Skin of body (tissue), 2 donors: Measurements from ENCODE around the gene KIAA0232. TPM values are rescaled to one million over a fixed set of nuclear protein-coding genes. Genes with fewer than 3 reads are reported as not detected.

Experiments
- DNase-seq: peaks from one replicate; lab custom pipeline; 2025; lab: John Stamatoyannopoulos, UW
- total RNA-seq: library from RNA; depleted of rRNA; stranded (reverse); fragments of >200 nt; gene quantifications from one replicate; pipeline ENCODE4 v1.2.3, GENCODE V29; 2014

Gene KIAA0232
- total RNA-seq, 1 donor from 2014 or later: 26.8 TPM

DNA sequence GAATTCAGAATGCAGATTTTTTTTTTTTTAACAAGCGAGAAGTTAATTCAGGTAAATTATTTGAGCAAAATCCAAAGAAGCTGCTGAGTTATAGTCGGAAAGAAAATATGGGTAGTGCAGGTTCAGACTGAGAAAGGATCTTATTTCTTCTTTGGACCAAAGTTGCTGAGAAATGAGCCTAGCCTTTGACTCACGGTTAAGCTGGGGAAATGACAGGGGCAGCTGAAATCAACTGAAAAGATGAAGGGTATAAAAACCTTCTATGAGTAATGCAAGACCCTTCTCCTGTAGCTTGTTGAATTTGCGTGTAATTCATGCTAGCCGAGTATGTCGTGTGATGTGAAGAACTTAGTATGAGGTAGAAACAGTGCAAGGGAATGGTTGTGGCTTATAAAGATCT lies 63.0 kb downstream of the KIAA0232 start:
- no peak for DNase-seq

DNA sequence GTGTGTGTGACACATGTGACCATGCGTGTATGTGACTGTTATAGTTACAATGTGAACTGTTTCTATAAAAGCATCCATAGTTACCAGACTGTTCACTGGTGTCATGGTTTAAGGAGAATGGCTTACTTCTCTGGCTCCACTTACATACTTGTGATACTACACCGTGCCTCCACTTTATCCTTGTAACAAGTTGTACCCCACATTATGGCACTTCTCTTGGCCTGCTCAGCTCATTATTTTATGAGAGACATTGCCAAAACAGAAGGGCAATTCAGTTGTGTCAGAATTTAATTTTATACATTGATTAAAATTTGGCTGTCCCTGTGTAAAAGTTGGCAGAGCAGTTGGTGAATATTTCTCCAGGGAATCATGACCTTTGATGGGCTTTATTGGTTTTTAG lies 64.7 kb downstream of the KIAA0232 start:
- no peak for DNase-seq

DNA sequence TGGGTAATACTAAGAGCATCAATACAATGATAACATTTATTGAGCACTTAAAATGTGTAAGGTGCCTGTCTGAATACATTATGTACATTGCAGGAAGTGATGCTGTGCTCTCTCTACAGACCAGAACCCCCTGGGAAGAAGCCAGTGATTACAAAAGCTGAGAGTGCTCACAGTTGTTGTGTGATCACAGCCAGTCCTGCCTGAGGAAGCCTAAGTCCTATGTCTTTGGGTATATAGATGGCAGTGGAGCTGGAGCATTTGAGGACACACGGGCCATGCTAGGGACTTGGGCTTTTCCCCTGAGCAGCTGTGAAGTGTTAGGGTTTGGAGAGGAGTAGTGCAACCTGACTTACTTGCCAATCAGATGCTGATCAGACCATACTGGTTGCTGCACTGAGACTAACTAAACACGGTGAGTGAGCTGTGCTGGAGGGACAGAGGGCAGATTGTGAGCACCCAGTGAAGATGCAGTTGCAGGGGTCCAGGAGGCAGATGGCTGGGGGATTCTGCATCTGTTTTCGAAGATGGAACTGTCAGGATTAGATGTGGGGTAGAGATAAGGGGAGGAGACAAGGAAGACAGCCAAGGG lies 66.3 kb downstream of the KIAA0232 start:
- DNase-seq: no peak

- DNase-seq: no peak
Observed at GRCh38 chr4:6849691-6850090, 67.2 kb downstream of the KIAA0232 start.

DNA sequence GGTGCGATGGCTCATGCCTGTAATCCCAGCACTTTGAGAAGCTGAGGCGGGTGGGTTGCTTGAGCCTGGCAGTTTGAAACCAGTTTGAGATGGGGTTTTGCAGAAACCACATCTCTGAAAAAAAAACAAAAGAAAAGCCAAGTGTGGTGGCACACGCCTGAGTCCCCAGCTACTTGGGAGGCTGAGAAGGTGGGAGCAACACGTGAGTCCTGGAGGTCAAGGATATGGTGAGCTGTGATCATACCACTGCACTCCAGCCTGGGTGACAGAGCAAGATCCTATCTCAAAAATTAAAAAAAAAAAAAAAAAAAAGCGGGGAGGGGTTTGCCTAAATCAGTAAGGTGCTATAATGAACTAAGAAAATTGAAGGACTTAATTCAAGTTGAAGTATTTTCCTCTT lies 68.9 kb downstream of the KIAA0232 start:
- DNase-seq: no peak

DNA sequence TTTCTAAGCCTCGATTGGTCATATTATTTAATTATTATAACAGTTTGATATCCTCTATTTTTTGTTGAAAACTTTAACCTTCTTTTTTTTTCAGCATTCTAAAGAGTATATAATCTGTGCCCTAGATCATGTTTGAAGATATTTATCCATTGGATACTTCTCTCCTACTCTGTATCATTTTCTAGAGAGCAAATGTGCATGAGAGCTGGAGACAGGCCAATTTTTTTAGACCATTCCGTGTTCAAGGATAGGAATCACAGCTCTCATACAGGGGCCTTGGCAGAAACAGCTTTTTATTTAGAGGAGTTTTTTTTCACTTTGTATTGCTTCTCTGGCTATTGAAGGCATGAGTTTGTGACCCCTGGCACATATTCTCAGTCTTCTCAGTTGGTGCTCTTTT lies 69.4 kb downstream of the KIAA0232 start:
- DNase-seq: no peak

- no peak for DNase-seq
Observed at GRCh38 chr4:6852582-6852981, 70.1 kb downstream of the KIAA0232 start.

GRCh38 chr4:6854098-6854744 lies 71.7 kb downstream of the KIAA0232 start:
- no peak for DNase-seq

GRCh38 chr4:6855692-6856297 lies 73.3 kb downstream of the KIAA0232 start:
- no peak for DNase-seq

- DNase-seq: no peak
Observed at GRCh38 chr4:6856391-6856790, 73.9 kb downstream of the KIAA0232 start.

DNA sequence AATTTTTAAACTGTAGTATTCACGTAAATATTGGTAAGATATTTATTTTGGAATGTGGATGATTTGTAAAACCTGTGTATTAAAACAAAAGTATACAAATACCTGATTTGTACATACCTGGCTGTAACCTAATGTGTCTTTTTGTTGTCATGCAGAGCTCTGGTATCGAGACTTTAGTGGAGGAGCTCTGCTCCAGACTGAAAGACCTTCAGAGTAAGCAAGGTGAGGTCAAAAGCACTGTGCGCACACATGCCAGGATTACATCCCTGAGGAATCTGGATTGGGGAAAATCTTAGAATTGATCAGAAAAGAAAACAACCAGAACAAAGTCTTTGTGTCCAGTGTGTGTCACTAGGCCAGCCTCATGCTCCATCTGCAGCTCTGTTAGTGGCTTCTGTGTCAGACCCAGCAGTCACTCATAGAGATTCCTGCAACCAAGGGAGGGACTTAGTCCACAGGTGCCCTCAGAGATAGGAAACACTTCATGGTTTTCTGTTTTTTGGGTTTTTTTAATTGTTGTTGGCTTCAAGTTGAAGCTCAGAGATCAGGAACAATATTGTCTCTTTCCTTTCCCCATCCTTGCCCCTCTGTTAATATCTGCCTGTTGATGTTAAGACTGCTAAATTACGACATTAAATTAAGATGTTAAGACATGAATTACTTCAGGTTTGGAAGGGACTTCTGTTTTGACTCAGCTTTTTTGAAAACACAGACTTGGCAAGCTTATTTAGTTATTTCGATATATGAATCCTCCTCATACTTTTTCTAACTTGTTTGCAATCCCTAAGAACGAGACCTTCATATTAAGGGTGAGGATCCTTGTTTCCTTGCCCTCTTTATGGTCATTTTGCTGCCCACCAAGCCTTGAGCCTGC lies 74.7 kb downstream of the KIAA0232 start:
- no peak for DNase-seq

- no peak for DNase-seq
Observed at GRCh38 chr4:6858997-6859396, 76.5 kb downstream of the KIAA0232 start.

- no peak for DNase-seq
Observed at GRCh38 chr4:6859543-6859942, 77.0 kb downstream of the KIAA0232 start.

GRCh38 chr4:6868386-6868785 lies 85.9 kb downstream of the KIAA0232 start:
- no peak for DNase-seq

- no peak for DNase-seq
Observed at GRCh38 chr4:6869944-6870343, 87.4 kb downstream of the KIAA0232 start.

GRCh38 chr4:6873291-6873690 lies 90.8 kb downstream of the KIAA0232 start:
- DNase-seq: no peak

DNA sequence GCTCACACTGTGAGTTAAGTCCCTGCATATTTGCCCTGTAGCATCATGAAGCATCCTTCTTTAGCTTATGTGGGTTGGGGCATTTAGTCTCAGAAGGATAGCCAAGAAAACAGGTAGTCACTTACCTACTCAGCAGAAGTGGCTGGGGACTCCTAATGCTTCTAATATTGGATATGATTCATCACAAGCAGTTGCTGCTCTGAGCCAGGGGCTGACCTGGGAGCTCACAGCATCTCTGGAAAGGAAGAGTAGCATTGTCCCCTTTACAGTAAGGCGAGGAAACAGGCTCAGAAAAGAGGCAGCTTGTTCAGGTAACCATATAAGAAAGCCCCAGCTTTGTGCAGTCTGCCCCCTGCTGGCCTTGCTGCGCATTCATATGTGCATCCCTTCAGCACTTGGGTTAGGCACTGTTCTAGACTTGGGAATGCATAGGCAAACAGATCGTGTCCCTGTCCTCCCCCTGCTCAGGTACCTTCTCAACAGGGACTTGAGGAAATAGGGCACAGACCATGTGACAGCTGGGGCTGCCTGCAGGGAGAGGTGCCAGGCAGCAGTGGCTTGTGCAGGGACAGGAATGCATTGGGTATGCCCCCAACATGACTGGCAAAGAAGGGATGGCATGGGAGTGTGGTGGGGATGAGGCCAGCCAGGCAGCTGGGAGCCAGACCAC lies 91.4 kb downstream of the KIAA0232 start:
- no peak for DNase-seq

DNA sequence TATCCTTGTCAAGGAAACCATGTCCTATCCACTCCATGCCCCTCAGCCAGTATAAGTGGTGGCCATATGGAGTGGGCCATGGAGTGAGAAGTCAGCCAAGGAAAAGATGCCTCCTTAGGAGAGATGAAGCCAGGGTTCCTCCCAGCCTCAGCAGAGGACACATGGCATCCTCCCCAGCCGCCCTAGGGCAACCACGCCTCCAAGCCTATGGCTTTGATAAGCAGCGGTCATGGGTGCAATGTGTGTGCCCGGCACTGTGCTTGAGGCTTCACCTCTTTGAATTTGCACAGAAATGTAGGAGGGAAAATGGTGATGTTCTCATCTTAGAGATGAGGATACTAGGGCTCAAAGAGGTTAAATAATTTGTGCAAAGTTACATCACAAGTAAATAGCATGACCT lies 92.5 kb downstream of the KIAA0232 start:
- DNase-seq: no peak

DNA sequence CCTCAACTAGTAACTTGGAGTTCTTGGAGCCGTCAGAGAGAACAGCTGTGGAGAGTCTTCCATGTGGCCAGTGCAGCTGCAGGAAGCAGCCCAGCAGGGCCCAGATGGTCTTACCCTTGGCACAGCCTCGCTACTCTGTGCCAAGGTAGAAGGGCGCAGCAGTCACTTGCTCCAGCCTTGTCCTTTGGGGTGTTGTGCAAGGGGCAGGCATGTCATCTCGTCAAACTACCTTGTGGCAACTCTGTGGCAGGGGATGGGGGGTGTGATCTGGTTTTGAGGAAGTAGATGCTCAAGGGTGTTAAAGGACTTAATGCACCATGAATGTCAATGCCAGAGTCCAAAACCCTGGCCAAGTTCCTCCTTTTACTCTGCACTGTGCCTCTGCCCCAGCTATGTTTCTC lies 92.9 kb downstream of the KIAA0232 start:
- no peak for DNase-seq

DNA sequence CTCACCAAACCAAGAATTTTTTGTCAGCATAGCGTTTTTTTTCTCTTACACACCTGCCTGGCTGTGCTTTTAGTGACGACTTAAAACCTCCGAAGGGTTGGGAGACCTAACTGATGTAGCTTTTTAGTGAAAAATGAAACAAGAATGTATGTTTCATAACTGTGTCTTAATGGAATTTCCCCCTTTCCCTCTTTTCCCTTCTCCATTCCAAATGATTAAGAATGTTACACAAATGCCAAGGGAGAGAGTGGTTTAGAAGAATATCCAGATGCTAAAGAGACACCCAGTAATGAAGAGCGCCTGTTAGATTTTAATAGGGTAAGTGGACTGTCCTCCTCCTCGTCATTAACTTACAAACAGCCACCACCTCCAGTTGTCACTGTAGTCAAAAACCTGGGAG lies 93.9 kb downstream of the KIAA0232 start:
- no peak for DNase-seq

DNA sequence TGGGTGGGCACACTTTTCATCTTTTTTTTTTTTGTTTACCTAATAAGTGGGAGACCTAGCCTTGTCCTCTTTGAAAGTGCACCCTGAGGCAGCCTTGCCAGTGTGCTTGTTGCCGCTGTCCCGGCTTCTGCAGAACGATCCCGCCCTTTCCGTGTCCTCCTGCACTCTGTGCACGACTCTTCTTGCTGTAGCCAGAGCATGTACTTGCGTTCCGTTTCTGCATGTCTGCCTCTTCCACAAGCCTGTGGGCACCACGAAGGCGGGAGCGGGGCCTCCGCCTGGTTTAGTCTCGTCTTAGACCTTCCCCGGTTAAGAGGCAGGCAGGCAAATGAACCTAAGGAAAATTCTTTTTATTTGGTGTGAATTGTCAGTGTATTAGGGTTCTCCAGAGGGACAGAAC lies 94.5 kb downstream of the KIAA0232 start:
- DNase-seq: no peak
